Activated CD4-positive, CD25-positive, alpha-beta regulatory T cell treated with anti-CD3 and anti-CD28 coated beads, Interleukin-2, amount 50 U/mL, for 24 hours (primary cell): ENCODE data around the gene QRICH1.

Experiments used
- ATAC-seq, 2 donors: fragments of 150-1000 bp; cut with Tn5 transposase; one replicate each; pipeline ENCODE4 v1.10.0; 2021; ENCODE audit warnings: mild to moderate bottlenecking in 1 of 2, moderate library complexity in 1 of 2

Gene QRICH1

GRCh38 chr3:49093853-49094767, at the start of gene QRICH1:
Gene QRICH1 (minus strand): TSS chr3:49094071. CDS start chr3:49077017, 17,054 bp downstream.
- ATAC-seq: peak; percentile 83 to 87

GRCh38 chr3:49140080-49140479, 46.2 kb upstream of the QRICH1 start:
- no peak for ATAC-seq

GRCh38 chr3:49135499-49135898, 41.6 kb upstream of the QRICH1 start:
- no peak for ATAC-seq

- no peak for ATAC-seq
Measured at GRCh38 chr3:49134471-49135265, 40.8 kb upstream of the QRICH1 start.

- no peak for ATAC-seq
Measured at GRCh38 chr3:49133226-49133951, 39.5 kb upstream of the QRICH1 start.

GRCh38 chr3:49132437-49133225, 38.8 kb upstream of the QRICH1 start, which contains the start of gene LAMB2:
Gene LAMB2 (minus strand): TSS chr3:49133050. CDS start chr3:49132867, 183 bp downstream.
- no peak for ATAC-seq

GRCh38 chr3:49132073-49132436, 38.2 kb upstream of the QRICH1 start:
- ATAC-seq: no peak

GRCh38 chr3:49131576-49131975, 37.7 kb upstream of the QRICH1 start:
- no peak for ATAC-seq

GRCh38 chr3:49131040-49131439, 37.2 kb upstream of the QRICH1 start:
- ATAC-seq: no peak

- no peak for ATAC-seq
Measured at GRCh38 chr3:49124991-49125670, 31.3 kb upstream of the QRICH1 start.

- no peak for ATAC-seq
Measured at GRCh38 chr3:49124203-49124602, 30.3 kb upstream of the QRICH1 start.

GRCh38 chr3:49123687-49124086, 29.8 kb upstream of the QRICH1 start:
- no peak for ATAC-seq

- ATAC-seq: no peak
Measured at GRCh38 chr3:49122886-49123545, 29.1 kb upstream of the QRICH1 start.

GRCh38 chr3:49122451-49122850, 28.6 kb upstream of the QRICH1 start:
- ATAC-seq: no peak

GRCh38 chr3:49122022-49122421, 28.2 kb upstream of the QRICH1 start:
- ATAC-seq: no peak

GRCh38 chr3:49121132-49121736, 27.4 kb upstream of the QRICH1 start:
- ATAC-seq: peak in 1 of 2 donors; percentile 11

- ATAC-seq: peak; percentile 92 to 94
Measured at GRCh38 chr3:49120438-49121131, 26.7 kb upstream of the QRICH1 start, which contains the start of gene USP19. Gene USP19 (minus strand): TSS chr3:49120823. CDS start chr3:49119145, 1,678 bp downstream.

- ATAC-seq: no peak
Measured at GRCh38 chr3:49120096-49120437, 26.2 kb upstream of the QRICH1 start.

GRCh38 chr3:49119439-49119838, 25.6 kb upstream of the QRICH1 start:
- no peak for ATAC-seq

- ATAC-seq: no peak
Measured at GRCh38 chr3:49119036-49119435, 25.2 kb upstream of the QRICH1 start.
